K562 (cell line): ENCODE data around the gene PLXNB3. TPM values are rescaled to one million over a fixed set of nuclear protein-coding genes. Genes with fewer than 3 reads are reported as not detected.

Experiments
- BCLAF1 ChIP-seq, 2 experiments: fragments of 450-650 bp in 1 of 2; IDR thresholded peaks; 2 replicates each; pipeline ENCODE4 v1.6.1; 2011 to 2017; ENCODE audit warnings: low read depth in 2 of 2, antibody characterized with exemption in 1 of 2, borderline replicate concordance in 1 of 2, low read length in 1 of 2, mild to moderate bottlenecking in 1 of 2, mixed read lengths in 1 of 2; ENCODE audit not compliant: control insufficient read depth in 1 of 2
- BRD9 ChIP-seq: fragments of 450-650 bp; IDR thresholded peaks from 2 replicates; pipeline ENCODE4 v1.6.1; 2018; ENCODE audit warnings: low read depth; ENCODE audit not compliant: partially characterized antibody
- PCBP2 ChIP-seq: fragments of 200-400 bp; formaldehyde crosslinking; IDR thresholded peaks from 2 replicates; pipeline ENCODE4 v1.6.1; 2018; ENCODE audit warnings: low read length, low read depth, mild to moderate bottlenecking, moderate library complexity; ENCODE audit not compliant: poor library complexity, severe bottlenecking
- POLR2G ChIP-seq: fragments of 200-400 bp; formaldehyde crosslinking; IDR thresholded peaks from 2 replicates; pipeline ENCODE4 v1.6.1; 2017; ENCODE audit warnings: low read depth, mild to moderate bottlenecking, antibody characterized with exemption, low read length, moderate library complexity
- PRMT5 ChIP-seq: sonication (generic); formaldehyde crosslinking; IDR thresholded peaks from 2 replicates; pipeline ENCODE4 v1.5.0; 2020; ENCODE audit warnings: missing genetic modification reagents
- PRPF4 ChIP-seq: fragments of 200-400 bp; formaldehyde crosslinking; IDR thresholded peaks from one replicate; pipeline ENCODE4 v1.6.1; 2017; ENCODE audit warnings: low read length, low read depth, mild to moderate bottlenecking; ENCODE audit not compliant: insufficient read depth, poor library complexity, severe bottlenecking
- RBM15 ChIP-seq: fragments of 200-400 bp; formaldehyde crosslinking; IDR thresholded peaks from 2 replicates; pipeline ENCODE4 v1.6.1; 2018; ENCODE audit warnings: mild to moderate bottlenecking, low read length, moderate library complexity; ENCODE audit not compliant: insufficient read depth
- SMARCE1 ChIP-seq: fragments of 450-650 bp; IDR thresholded peaks from 2 replicates; pipeline ENCODE4 v1.7.1; 2016; ENCODE audit warnings: mild to moderate bottlenecking
- SNAPC5 ChIP-seq: fragments of 250-450 bp; sonication (Bioruptor Pico); IDR thresholded peaks from 2 replicates; pipeline ENCODE4 v1.8.0; 2021; ENCODE audit warnings: moderate library complexity, mild to moderate bottlenecking, inconsistent platforms
- SNRNP70 ChIP-seq: fragments of 200-400 bp; formaldehyde crosslinking; optimal IDR thresholded peaks from 2 replicates; pipeline ENCODE3; 2017; ENCODE audit warnings: low read depth, low read length
- TAF15 ChIP-seq: fragments of 200-400 bp; formaldehyde crosslinking; IDR thresholded peaks from 2 replicates; pipeline ENCODE4 v1.6.1; 2017; ENCODE audit warnings: mild to moderate bottlenecking, low read depth, low read length, moderate library complexity
- TAF7 ChIP-seq: fragments of 450-650 bp; IDR thresholded peaks from 2 replicates; pipeline ENCODE4 v1.6.1; 2016; ENCODE audit warnings: missing genetic modification characterization, missing compliant biosample characterization
- TRIM25 ChIP-seq: fragments of 450-650 bp; IDR thresholded peaks from 2 replicates; pipeline ENCODE4 v1.7.0; 2016; ENCODE audit warnings: borderline replicate concordance
- ZBTB33 ChIP-seq: sonication (generic); formaldehyde crosslinking; IDR thresholded peaks from 2 replicates; pipeline ENCODE4 v1.8.1; 2023; ENCODE audit warnings: mild to moderate bottlenecking, missing genetic modification reagents
- ZKSCAN8 ChIP-seq: fragments of 200-800 bp; sonication (Bioruptor generic); IDR thresholded peaks from 2 replicates; pipeline ENCODE4 v1.6.1; 2016; ENCODE audit warnings: missing genetic modification characterization, missing compliant biosample characterization
- ZNF146 ChIP-seq: IDR thresholded peaks from one replicate; pipeline ENCODE4 v1.6.1; 2018; ENCODE audit warnings: missing compliant biosample characterization; ENCODE audit not compliant: unreplicated experiment
- ZNF444 ChIP-seq: fragments of 250-450 bp; sonication (Bioruptor Pico); IDR thresholded peaks from 2 replicates; pipeline ENCODE4 v1.4.0; 2020; ENCODE audit warnings: mild to moderate bottlenecking, moderate library complexity
- ZNF77 ChIP-seq: fragments of 250-450 bp; sonication (Bioruptor Pico); IDR thresholded peaks from 2 replicates; pipeline ENCODE4 v1.5.0; 2020
- polyA plus RNA-seq, 8 experiments: library from polyadenylated mRNA; depleted of rRNA in 4 of 8; stranded (reverse) in 5 of 8; unstranded in 3 of 8; fragments of >200 nt; fragmentation: Nextera tagmentation in 2 of 8; fragmentation: Illumina TruSeq in 1 of 8; extraction: Ambion mirVana in 2 of 8; extraction: Trizol in 1 of 8; gene quantifications; 2 replicates each; pipeline versions ENCODE4 v1.2.1 to v1.2.3, GENCODE V29; 2011 to 2014; ENCODE audit warnings: inconsistent platforms in 1 of 8, missing spikeins in 1 of 8
- total RNA-seq, 7 experiments: library from RNA; depleted of rRNA in 6 of 7; stranded (reverse); fragments of >200 nt in 6 of 7; fragmentation: Illumina TruSeq in 2 of 7; extraction: Trizol in 2 of 7; gene quantifications; 2 replicates each; pipeline versions ENCODE4 v1.2.1 to v1.2.3, GENCODE V29; 2011 to 2021; ENCODE audit warnings: low replicate concordance in 1 of 7

The PLXNB3 gene
- total and polyA plus RNA-seq, 9 of the 15 experiments (the other 6 are each of a cell fraction or from before 2014, with no cell fraction given) = 0.22 to 2.0 (median 1.4) TPM; not detected in 2

GRCh38 chrX:153783378-153784013, 19.4 kb downstream of the PLXNB3 start (continued):
- TF ChIP-seq ZBTB33 (CRISPR knock-in tag) (0 out of 2 replicates have a peak, but pooled peaks have one; percentile 31), ZNF146 (no peak), SNRNP70 (no peak), PRMT5 (CRISPR knock-in tag) (no peak), SNAPC5 (CRISPR knock-in tag) (no peak), ZKSCAN8 (CRISPR knock-in tag) (no peak), TAF15 (no peak), SMARCE1 (no peak), ZNF77 (CRISPR knock-in tag) (no peak), TAF7 (tag) (no peak), BCLAF1 (IDR thresholded peaks at IDR 0.05; ENCODE audit: borderline replicate concordance in 1 of 2, control insufficient read depth in 1 of 2, low read depth in 2 of 2, low read length in 1 of 2) (no peak), BRD9 (no peak), ZNF444 (CRISPR knock-in tag) (no peak), PCBP2 (no peak), PRPF4 (no peak), RBM15 (no peak), POLR2G (peak; percentile 11; the same call in 1 of the 2 replicates), TRIM25 (no peak)
